Right renal pelvis (tissue), 4 donors: ENCODE measurements around the gene NEB. TPM values are rescaled to one million over a fixed set of nuclear protein-coding genes. Genes with fewer than 3 reads are reported as not detected.

Source experiments
- DNase-seq, 4 donors: peaks; one replicate each; pipeline ENCODE4 v3.0.0-alpha.2; 2013; ENCODE audit warnings: low read depth in 4 of 4, low spot score in 3 of 4, missing footprints in 1 of 4
- polyA plus RNA-seq, 4 donors: library from polyadenylated mRNA; unstranded; fragments of 120-200 nt; gene quantifications; one replicate each; pipeline ENCODE4 v1.2.1, GENCODE V29; 2013; ENCODE audit not compliant: insufficient read length in 4 of 4

The NEB gene
- 10 to 100 TPM in 3 of 4 donors, 1 to 10 TPM in 1; 7.9 to 16.6 (median 11.9) TPM for polyA plus RNA-seq

GRCh38 chr2:151733771-151734672 is at the start of gene NEB:
Gene NEB, minus strand, starts transcription at chr2:151734476. Its CDS starts 1,320 bp downstream, at chr2:151733156.
- no peak for DNase-seq

DNA sequence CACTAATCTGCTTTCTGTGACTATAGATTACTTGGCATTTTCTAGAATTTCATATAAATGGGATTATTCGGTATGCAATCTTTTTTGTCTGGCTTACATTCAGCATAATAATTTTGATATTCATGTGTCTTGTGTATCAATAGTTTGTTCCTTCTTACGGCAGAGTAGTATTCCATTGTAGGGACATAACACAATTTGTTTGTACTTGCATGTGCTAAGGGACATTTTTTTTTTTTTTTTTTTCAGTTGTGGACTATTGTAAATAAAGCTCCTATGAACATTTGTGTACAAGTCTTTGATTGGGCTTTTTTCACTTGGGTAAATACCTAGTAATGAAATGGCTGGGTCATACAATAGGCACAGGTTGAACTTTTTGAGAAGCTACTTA is 48.9 kb upstream of the NEB start:
- DNase-seq: no peak

GRCh38 chr2:151782378-151783132 is 48.3 kb upstream of the NEB start:
- DNase-seq: no peak

GRCh38 chr2:151781642-151782041 is 47.4 kb upstream of the NEB start:
- DNase-seq: no peak

DNA sequence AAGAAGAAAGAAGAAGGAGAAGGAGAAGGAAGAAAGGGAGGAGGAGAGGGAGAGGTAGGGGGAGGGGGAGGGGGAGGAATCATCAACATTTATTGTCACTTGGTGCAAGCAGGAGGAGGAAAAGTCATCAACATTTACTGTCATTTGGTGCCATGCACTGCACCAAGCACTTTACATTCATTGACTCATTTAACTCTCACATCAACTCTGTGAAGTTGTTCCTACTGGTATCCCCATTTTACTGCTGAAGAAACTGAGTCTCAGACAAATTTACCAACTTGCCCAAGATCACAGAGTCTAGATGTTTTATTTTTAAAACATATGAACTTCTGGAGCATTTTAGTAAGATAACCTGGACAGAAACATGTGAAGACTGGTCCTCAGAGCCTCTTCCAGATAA is 46.7 kb upstream of the NEB start:
- DNase-seq: no peak

DNA sequence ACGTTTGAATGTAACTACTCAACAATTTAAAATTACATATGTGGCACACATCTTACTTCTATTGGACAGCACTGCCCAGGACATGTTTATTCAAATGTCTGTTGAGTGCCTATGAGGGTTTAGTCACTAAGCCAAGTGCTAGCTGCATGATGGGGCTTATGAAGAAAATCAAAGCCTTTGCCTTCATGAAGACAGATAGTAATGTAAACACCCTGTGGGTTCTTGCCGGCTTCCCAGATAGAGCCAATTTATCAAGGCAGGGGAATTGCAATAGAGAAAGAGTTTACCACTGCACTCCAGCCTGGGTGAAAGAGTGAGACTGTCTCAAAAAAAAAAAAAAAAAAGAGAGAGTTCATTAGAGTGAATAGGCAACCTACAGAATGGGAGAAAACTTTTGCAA is 43.7 kb upstream of the NEB start:
- DNase-seq: no peak

GRCh38 chr2:151777487-151777886 is 43.2 kb upstream of the NEB start:
- DNase-seq: no peak

DNA sequence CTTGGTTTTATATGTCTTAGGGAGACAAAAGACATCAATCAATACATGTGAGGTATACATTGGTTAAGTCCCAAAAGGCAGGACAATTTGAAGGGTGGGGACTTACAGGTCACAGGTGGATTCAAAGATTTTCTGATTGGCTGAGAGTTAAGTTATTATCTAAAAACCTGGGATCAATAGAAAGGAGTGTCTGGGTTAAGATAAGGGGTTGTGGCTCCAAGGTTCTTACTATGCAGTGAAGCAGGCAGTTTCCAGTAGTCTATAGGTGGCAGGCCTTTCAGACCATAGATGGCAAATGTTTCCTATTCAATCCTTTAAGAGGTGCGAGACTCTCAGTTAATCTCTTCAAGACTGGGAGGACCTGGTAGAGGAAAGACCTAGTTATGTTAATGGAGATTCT is 42.1 kb upstream of the NEB start:
- DNase-seq: no peak

GRCh38 chr2:151775057-151775740 is 40.9 kb upstream of the NEB start:
- DNase-seq: no peak

GRCh38 chr2:151774506-151774905 is 40.2 kb upstream of the NEB start:
- no peak for DNase-seq

- no peak for DNase-seq
Observed at GRCh38 chr2:151771599-151772358, 37.5 kb upstream of the NEB start.

- no peak for DNase-seq
Observed at GRCh38 chr2:151770995-151771394, 36.7 kb upstream of the NEB start.

GRCh38 chr2:151769606-151770005 is 35.3 kb upstream of the NEB start:
- no peak for DNase-seq

GRCh38 chr2:151767536-151767935 is 33.3 kb upstream of the NEB start:
- DNase-seq: no peak

DNA sequence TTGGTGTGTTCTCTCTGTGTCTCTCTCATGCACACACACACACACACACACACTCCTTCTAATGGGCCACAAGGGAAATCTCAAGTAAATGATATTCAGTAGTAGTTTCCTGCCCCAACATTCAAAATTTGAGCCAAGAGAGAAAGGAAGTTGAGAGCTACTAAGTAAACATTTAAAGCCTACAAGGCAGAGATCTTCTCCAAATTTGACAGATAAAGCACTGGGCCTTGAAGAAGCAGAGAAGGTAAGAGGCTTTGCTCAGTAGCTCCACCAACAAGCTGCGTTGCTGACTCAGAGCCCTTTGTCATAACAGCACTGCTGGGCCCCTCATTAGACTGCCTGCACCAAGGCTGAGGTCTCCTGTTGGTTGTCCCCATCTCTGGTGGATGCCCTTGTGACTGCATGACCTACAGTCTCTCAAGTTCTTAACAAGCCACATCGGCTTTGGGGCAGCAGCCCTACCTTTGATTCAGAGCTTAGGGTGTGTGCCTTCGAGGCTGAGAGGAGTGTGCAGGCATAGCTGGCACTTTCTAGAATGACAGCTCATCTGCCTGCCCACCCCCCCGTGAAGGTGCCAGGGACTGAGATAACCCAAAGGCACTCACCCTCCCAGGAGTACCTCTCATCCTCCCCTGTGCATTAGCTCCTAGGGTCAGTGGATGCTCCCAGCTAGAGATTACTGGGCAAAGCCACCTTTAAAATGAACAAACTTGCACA is 32.3 kb upstream of the NEB start:
- no peak for DNase-seq

GRCh38 chr2:151765760-151766410 is 31.6 kb upstream of the NEB start:
- peak in 2 of 4 donors; percentile 18 to 27 for DNase-seq

DNA sequence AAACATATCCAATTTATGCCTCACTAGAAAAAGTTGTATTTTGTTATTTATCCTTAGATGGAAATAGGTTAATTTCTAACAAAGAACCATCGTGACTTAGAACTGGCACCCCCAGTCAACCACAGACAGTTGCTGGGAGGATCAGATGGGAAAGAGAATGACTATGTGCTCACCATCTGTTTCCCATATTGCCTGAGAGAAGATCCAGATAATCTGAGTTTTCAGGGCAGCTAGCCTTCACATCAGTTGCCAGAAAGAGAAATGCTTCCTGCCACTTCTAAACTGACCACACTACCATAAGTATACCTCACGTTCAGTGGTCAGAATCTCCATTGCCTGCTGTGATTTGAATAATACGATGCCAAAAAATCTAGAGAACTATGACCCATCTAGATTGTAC is 28.4 kb upstream of the NEB start:
- no peak for DNase-seq

DNA sequence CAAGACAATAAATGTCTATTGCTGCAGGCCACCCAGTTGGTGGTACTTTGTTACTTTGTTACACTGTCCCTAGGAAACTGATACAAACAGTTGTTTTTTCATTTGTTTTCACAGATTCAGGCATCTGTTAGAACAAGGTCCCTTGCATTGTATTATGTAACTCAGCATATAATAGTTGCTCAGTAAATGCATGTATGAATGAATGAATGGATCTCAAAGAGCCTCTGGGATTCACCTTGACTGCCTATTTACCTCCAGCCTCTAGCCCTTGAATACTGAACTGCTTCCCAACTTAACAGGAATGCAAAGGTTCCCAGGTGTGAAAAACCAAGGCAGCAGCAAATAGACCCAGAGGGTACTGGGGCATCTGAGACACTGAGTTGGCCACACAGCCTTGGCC is 27.4 kb upstream of the NEB start:
- no peak for DNase-seq

DNA sequence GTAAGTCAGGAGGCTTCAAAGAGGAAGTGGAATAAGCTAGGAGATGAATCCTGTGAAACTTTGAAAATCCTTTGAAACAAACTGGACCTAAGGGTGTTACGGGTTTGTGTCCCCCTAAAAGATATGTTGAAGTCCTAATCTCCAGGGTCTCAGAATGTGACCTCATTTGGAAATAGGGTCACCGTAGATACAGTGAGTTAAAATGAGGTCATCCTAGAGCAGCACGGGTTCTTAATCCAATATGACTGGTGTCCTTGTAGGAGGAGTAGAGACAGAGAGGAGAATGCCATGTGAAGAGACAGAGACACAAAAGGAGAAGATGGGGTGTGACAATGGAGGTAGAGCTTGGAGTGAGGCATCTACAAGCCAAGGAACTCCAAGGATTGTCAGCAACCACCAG is 26.9 kb upstream of the NEB start:
- no peak for DNase-seq
